ENCODE data around the gene FBN1.

Gene FBN1

GRCh38 chr15:48522911-48523310 is 122.6 kb downstream of the FBN1 start:
- TF ChIP-seq, protein P1, sequence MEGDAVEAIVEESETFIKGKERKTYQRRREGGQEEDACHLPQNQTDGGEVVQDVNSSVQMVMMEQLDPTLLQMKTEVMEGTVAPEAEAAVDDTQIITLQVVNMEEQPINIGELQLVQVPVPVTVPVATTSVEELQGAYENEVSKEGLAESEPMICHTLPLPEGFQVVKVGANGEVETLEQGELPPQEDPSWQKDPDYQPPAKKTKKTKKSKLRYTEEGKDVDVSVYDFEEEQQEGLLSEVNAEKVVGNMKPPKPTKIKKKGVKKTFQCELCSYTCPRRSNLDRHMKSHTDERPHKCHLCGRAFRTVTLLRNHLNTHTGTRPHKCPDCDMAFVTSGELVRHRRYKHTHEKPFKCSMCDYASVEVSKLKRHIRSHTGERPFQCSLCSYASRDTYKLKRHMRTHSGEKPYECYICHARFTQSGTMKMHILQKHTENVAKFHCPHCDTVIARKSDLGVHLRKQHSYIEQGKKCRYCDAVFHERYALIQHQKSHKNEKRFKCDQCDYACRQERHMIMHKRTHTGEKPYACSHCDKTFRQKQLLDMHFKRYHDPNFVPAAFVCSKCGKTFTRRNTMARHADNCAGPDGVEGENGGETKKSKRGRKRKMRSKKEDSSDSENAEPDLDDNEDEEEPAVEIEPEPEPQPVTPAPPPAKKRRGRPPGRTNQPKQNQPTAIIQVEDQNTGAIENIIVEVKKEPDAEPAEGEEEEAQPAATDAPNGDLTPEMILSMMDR (IDR thresholded peaks at IDR 0.05) = no peak

GRCh38 chr15:48522123-48522522 is 123.4 kb downstream of the FBN1 start:
- TF ChIP-seq, protein P1 (IDR thresholded peaks at IDR 0.05) = no peak

GRCh38 chr15:48520376-48521155 is 124.9 kb downstream of the FBN1 start:
- TF ChIP-seq, protein P1 (IDR thresholded peaks at IDR 0.05) = peak; percentile 41; the same call in 1 of the 2 replicates

- TF ChIP-seq, protein P1 (IDR thresholded peaks at IDR 0.05) = no peak
Measured at GRCh38 chr15:48516121-48516520, 129.4 kb downstream of the FBN1 start.

DNA sequence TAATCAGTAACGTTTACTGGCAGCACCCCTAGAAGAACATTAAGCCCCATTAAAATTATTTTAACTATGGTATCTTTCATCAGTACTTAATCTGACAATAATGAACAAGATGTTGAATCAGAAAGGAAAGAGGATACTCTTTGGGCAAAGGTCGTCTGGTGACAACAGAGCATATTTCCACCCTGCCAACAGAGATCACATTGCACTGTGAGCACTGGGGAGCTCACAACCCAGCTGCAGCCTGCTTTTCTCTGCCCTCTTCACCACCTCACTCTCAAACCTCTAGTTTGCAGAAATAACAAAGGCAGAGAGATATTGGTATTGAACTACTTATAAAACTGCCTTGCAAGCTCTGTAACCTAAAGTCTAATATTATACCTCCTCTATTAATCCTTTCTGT is 130.0 kb downstream of the FBN1 start:
- TF ChIP-seq, protein P1 (IDR thresholded peaks at IDR 0.05) = no peak

DNA sequence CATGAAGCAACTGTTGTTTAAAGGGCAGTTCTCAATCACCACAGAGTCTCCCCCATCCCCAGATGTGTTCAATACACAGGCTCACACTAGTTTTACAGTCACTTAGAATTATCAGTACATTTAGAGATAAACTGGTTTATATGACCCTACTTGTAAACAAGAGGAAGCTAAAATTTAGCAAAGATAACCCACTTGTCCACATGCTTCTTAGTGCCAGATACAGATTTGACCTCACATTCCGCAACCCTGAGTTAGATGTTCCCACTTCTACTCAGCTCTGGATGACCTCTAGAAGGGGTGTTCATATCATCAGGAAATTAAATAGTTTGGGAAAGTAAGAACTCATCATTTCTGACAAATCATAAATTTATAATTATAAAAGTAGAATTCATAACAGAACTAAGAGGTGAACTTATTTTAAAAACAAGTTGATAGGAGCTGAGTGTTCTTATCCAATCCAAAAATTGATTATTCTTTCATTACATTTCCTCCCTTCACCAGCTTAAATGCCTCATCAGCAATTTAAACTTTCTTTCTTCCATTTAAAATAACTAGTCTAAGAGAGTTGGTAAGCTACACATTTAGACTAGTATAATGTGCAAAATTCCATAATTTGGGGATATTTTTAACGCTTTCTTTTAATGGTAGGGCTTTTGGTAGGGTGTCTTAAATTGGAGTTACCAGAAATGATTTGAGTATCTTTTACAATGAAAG is 131.2 kb downstream of the FBN1 start:
- TF ChIP-seq, protein P1 (IDR thresholded peaks at IDR 0.05) = no peak

DNA sequence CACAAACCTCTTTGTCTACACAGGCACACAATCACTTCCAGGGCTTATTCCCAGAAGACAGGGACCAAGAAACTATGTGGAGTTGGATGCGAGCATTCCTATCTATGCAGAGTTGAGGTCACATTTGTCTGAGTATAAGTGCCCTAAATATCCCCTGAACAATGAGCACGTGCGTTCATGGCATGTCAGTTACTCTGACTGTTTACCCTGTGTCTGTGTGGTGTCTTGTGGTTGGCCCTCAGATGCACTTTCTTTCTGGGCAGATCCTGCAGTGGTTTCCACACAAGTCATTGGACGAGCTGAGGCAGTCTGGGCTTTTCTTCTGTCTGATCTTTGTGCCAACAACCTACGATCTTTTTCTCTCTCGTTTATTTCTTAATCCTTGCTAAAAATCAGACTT is 134.5 kb downstream of the FBN1 start:
- TF ChIP-seq, protein P1 (IDR thresholded peaks at IDR 0.05) = no peak

Measured in LNCAP (cell line).